ENCODE results near the gene QPRT.
A peak's percentile ranks its signal among the peaks of the same experiment; 100 is the strongest.
"Not testable (repeated sequence)": the region's sequence is repeated elsewhere in the genome, so short reads cannot be mapped to it uniquely, and the experiment has no call there.

The QPRT gene

DNA sequence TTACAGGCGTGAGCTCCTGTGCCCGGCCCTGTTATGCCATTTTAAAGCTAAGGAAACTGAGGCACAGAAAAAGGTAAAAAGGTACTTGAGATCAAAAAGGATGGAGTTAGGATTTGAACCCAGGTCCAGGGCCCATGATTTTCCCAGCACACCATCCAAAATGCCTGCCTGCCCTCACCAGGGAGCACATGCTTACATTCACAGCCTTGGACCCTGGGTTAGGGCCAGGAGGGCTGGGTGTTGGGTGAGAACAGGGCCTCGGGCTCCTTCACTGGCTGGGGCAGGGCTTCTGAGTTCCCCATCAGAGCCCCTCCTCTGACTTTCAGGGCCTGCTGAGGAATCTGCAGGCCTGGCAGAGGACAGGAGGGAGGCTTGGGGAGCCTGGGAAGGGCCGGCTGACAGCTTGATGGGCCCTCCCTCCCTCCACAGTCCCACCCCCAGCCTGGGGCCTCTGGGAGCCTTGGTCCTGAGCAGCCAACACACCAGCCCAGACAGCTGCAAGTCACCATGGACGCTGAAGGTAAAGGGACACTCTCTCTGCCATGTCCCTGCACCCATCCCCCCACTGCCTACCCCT, at the start of gene QPRT:
Gene QPRT, plus strand, starts transcription at position 490 of the 577 bp plus-strand sequence. Its CDS starts 18 bp downstream, at position 508.
- TF ChIP-seq, protein P1, sequence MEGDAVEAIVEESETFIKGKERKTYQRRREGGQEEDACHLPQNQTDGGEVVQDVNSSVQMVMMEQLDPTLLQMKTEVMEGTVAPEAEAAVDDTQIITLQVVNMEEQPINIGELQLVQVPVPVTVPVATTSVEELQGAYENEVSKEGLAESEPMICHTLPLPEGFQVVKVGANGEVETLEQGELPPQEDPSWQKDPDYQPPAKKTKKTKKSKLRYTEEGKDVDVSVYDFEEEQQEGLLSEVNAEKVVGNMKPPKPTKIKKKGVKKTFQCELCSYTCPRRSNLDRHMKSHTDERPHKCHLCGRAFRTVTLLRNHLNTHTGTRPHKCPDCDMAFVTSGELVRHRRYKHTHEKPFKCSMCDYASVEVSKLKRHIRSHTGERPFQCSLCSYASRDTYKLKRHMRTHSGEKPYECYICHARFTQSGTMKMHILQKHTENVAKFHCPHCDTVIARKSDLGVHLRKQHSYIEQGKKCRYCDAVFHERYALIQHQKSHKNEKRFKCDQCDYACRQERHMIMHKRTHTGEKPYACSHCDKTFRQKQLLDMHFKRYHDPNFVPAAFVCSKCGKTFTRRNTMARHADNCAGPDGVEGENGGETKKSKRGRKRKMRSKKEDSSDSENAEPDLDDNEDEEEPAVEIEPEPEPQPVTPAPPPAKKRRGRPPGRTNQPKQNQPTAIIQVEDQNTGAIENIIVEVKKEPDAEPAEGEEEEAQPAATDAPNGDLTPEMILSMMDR (IDR thresholded peaks at IDR 0.05; ENCODE audit: low read depth, low read length) = no peak
- H3K4me3 ChIP-seq (replicated peaks in 1 of 2; ENCODE audit: low read depth in 2 of 2, low read length in 2 of 2) = peak within 1 kb of the TSS; percentile 43 to 51
- DNase-seq (ENCODE audit: low read depth in 2 of 2) = peak; percentile 33 to 83

DNA sequence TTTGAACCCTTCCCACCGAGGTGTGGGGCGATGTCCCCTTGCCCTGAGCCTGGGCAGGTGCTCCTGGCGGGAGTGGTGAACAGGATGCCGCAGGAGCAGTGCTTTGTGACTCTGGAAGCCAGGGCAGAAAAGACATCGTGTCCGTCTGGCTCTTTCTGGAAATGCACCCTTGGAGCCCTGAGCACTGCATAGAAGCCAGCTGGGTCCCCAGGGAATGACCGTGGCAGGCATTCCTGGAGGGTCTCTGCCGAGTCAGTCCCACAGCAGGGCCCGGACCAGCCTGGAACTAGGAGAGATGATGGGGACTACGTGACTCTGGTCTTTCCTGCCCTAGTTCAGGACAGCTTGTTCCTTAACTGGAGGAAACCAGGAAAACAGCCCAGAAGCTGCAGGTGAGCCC, 49.7 kb upstream of the QPRT start:
- H3K4me3 ChIP-seq (replicated peaks in 1 of 2; ENCODE audit: low read depth in 2 of 2, low read length in 2 of 2); DNase-seq (ENCODE audit: low read depth in 2 of 2): not testable (repeated sequence)

DNA sequence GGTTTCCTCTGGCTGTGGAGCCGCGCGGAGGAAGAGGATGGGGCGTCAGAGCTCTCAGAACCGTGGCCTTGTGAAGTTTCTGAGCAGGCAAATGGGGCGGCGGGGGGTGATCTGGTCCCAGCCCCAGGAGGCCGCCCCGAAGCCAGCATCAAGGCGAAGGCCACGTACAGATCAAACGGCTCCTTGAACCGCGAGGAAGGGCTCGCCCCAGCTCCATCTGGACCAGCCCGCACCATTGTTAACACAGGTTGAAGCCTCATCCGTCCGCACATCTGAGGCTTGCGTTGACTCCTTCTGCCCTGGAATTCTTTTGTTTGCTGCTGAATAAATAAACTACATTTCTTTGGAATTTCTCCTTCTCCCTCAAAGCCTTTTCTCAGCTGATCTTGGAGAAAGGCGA, 47.3 kb upstream of the QPRT start:
- not testable (repeated sequence) for H3K4me3 ChIP-seq (replicated peaks in 1 of 2; ENCODE audit: low read depth in 2 of 2, low read length in 2 of 2); DNase-seq (ENCODE audit: low read depth in 2 of 2)

DNA sequence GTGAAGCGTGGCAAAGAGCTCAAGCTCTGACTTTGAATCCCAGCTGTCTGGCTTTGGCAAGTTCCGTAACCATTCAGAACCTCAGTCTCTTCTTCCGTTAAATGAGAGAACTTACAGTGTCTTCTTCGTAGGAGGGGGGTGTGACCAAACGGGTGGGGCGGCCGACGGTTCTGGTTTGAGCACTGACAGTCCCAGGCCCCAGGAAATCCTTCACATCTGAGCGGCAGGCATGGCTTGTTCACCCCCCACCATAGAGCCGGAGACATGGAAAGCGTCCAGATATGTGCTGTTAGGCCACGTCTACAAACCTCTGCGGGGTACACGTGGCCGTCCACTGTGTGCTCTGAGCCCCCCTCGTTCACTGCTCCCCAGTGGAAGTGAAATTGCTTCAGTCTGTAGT, 43.1 kb upstream of the QPRT start:
- not testable (repeated sequence) for DNase-seq (ENCODE audit: low read depth in 2 of 2); H3K4me3 ChIP-seq (replicated peaks in 1 of 2; ENCODE audit: low read depth in 2 of 2, low read length in 2 of 2)

DNA sequence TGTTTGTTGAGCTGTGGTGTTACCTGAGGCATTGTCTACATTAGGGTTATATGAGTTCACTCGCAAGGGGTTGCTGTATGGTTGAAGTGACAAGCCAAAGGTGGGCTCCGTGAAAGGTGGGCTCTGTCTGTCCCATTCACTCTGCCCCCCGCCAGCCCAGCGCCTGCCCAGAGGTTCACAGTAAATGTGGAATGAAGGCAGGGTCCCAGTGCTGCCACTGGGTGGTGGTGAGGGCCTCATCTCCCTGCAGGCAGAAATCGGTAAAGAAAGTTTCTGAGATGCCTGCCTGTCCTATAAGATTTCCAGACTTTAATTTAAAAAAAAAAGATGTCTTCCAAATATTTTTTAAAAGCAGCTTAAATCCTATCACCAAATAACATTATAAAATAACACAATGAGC, 42.6 kb upstream of the QPRT start:
- not testable (repeated sequence) for DNase-seq (ENCODE audit: low read depth in 2 of 2); H3K4me3 ChIP-seq (replicated peaks in 1 of 2; ENCODE audit: low read depth in 2 of 2, low read length in 2 of 2)

DNA sequence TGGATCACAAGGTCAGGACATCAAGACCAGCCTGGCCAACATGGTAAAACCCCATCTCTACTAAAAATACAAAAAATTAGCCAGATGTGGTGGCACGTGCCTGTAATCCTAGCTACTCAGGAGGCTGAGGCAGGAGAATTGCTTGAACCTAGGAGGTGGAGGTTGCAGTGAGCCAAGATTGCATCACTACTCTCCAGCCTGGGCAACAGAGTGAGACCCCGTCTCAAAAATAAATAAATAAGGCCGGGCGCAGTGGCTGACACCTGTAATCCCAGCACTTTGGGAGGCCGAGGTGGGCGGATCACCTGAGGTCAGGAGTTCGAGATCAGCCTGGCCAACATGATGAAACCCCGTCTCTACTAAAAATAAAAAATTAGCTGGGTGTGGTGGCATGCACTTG, 40.2 kb upstream of the QPRT start:
- DNase-seq (ENCODE audit: low read depth in 2 of 2); H3K4me3 ChIP-seq (replicated peaks in 1 of 2; ENCODE audit: low read depth in 2 of 2, low read length in 2 of 2): not testable (repeated sequence)

DNA sequence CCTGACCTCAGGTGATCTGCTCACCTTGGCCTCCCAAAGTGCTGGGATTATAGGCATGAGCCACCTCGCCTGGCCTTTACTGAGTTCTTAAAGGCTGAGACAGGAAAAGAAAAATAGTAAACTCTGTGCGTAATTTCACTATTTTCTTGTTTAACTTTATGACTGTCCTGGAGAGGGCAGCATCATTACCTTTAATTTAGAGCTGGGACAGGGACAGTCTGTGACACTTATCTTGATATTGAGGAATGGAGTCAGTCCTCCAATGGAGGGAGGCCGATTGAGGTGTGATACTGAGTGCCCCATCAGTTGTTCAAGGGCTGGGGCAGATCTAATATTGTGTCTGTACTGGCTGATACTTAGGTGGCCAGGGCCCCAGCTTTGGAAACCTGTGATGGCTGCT, 37.4 kb upstream of the QPRT start:
- TF ChIP-seq, protein P1 (IDR thresholded peaks at IDR 0.05; ENCODE audit: low read depth, low read length) = no peak

DNA sequence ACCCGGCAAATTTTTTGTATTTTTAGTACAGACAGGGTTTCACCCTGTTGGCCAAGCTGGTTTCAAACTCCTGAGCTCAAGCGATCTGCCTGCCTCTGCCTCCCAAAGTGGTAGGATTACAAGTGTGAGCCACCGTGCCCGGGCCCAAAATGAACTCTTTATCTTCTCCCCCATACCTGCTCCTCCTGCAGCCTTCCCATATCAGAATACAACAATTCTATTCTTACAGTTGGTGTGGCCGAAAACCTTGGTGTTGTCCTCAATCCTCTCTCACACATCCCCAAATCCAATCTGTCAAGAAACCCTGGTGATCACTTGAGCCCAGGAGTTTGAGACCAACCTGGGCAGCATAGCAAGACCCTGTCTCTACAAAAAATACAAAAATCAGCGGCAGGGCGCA, 35.4 kb upstream of the QPRT start:
- no peak overlapping the region for H3K4me3 ChIP-seq (replicated peaks in 1 of 2; ENCODE audit: low read depth in 2 of 2, low read length in 2 of 2)
- no peak for DNase-seq (ENCODE audit: low read depth in 2 of 2)
- TF ChIP-seq, protein P1 (IDR thresholded peaks at IDR 0.05; ENCODE audit: low read depth, low read length) = no peak

More for the DNA sequence above, 37.4 kb upstream of the QPRT start:
- no peak overlapping the region for H3K4me3 ChIP-seq (replicated peaks in 1 of 2; ENCODE audit: low read depth in 2 of 2, low read length in 2 of 2)
- DNase-seq (ENCODE audit: low read depth in 2 of 2) = no peak

DNA sequence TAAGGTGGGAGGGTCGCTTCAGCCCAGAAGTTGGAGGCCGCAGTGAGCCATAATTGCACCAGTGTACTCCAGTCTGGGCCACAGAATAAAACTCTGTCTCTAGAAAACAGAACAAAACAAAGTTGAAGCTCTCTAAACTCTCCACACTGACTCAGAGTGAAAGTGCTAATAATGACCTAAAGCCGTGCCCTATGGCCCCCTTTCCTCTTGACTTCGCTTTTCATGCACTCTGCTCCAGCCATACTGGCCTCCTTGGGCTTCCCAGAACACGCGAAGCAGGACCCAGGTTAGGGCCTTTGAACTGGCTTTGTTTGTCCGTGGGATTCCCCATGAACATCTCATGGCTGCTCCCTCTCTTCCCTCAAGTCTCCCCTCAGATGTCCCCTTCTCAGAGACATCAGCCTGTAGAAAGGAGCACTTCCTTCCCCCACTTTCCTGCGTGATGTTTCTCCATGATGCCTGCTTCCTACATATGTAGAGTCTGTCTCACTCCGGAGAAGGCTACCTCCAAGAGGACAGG, 34.6 kb upstream of the QPRT start:
- no peak overlapping the region for H3K4me3 ChIP-seq (replicated peaks in 1 of 2; ENCODE audit: low read depth in 2 of 2, low read length in 2 of 2)
- TF ChIP-seq, protein P1 (IDR thresholded peaks at IDR 0.05; ENCODE audit: low read depth, low read length) = no peak
- no peak for DNase-seq (ENCODE audit: low read depth in 2 of 2)
